HG03442 (cell line): ENCODE results near the gene ZNF516.

ENCODE experiments used
- ATAC-seq: cut with Tn5 transposase; IDR thresholded peaks from one replicate; pipeline ENCODE4 v1.9.1; 2021; ENCODE audit warnings: mild to moderate bottlenecking, moderate library complexity; ENCODE audit not compliant: unreplicated experiment

Gene ZNF516

GRCh38 chr18:76349067-76349715 is 145.9 kb downstream of the ZNF516 start:
- ATAC-seq: peak; percentile 63

GRCh38 chr18:76348267-76349066 is 146.6 kb downstream of the ZNF516 start:
- ATAC-seq: peak; percentile 9

- ATAC-seq: no peak
Measured at GRCh38 chr18:76347341-76347740, 147.7 kb downstream of the ZNF516 start.

- ATAC-seq: no peak
Measured at GRCh38 chr18:76346490-76347130, 148.4 kb downstream of the ZNF516 start.

GRCh38 chr18:76345901-76346300 is 149.1 kb downstream of the ZNF516 start:
- no peak for ATAC-seq

GRCh38 chr18:76343938-76344569 is 151.0 kb downstream of the ZNF516 start:
- no peak for ATAC-seq

- no peak for ATAC-seq
Measured at GRCh38 chr18:76340410-76340809, 154.6 kb downstream of the ZNF516 start.

- ATAC-seq: no peak
Measured at GRCh38 chr18:76339246-76339620, 155.8 kb downstream of the ZNF516 start.

- ATAC-seq: no peak
Measured at GRCh38 chr18:76338619-76339245, 156.3 kb downstream of the ZNF516 start.

- no peak for ATAC-seq
Measured at GRCh38 chr18:76338088-76338487, 157.0 kb downstream of the ZNF516 start.

- no peak for ATAC-seq
Measured at GRCh38 chr18:76335859-76336640, 159.0 kb downstream of the ZNF516 start.

GRCh38 chr18:76328140-76328539 is 166.9 kb downstream of the ZNF516 start:
- ATAC-seq: no peak

GRCh38 chr18:76323891-76324290 is 171.2 kb downstream of the ZNF516 start:
- ATAC-seq: no peak

- no peak for ATAC-seq
Measured at GRCh38 chr18:76322686-76323085, 172.4 kb downstream of the ZNF516 start.

GRCh38 chr18:76319366-76319765 is 175.7 kb downstream of the ZNF516 start:
- ATAC-seq: no peak

- ATAC-seq: no peak
Measured at GRCh38 chr18:76318607-76319006, 176.4 kb downstream of the ZNF516 start.

GRCh38 chr18:76317136-76317535 is 177.9 kb downstream of the ZNF516 start:
- no peak for ATAC-seq

- ATAC-seq: no peak
Measured at GRCh38 chr18:76315722-76316230, 179.3 kb downstream of the ZNF516 start.

- no peak for ATAC-seq
Measured at GRCh38 chr18:76314496-76314895, 180.5 kb downstream of the ZNF516 start.

GRCh38 chr18:76314015-76314414 is 181.0 kb downstream of the ZNF516 start:
- no peak for ATAC-seq
